HFFc6 (cell line): ENCODE measurements around the gene B4GALT3. TPM values are rescaled to one million over a fixed set of nuclear protein-coding genes. Genes with fewer than 3 reads are reported as not detected.
A peak's percentile ranks its signal among the peaks of the same experiment; 100 is the strongest.

ENCODE experiments used
- DNase-seq: peaks from one replicate; pipeline ENCODE4 v3.0.0-alpha.2; 2018
- H3K27ac Mint-ChIP-seq: 2 replicates; pipeline ENCODE4 v1.8.0; 2020; ENCODE audit warnings: mild to moderate bottlenecking, mixed read lengths
- H3K27me3 Mint-ChIP-seq: 2 replicates; pipeline ENCODE4 v1.8.0; 2021; ENCODE audit warnings: mild to moderate bottlenecking, moderate library complexity, mixed read lengths; ENCODE audit not compliant: insufficient read depth
- H3K36me3 Mint-ChIP-seq: 2 replicates; pipeline ENCODE4 v1.8.0; 2021; ENCODE audit warnings: low read depth, mixed read lengths
- H3K4me1 Mint-ChIP-seq: 2 replicates; pipeline ENCODE4 v1.8.0; 2020; ENCODE audit warnings: low read depth, mixed read lengths
- H3K4me3 Mint-ChIP-seq: 2 replicates; pipeline ENCODE4 v1.8.0; 2020; ENCODE audit warnings: mild to moderate bottlenecking, moderate library complexity, mixed read lengths
- H3K9me3 Mint-ChIP-seq: 2 replicates; pipeline ENCODE4 v1.8.0; 2020; ENCODE audit warnings: mild to moderate bottlenecking, mixed read lengths
- total RNA-seq, 6 experiments: library from RNA; stranded (reverse); fragmentation: NEBNext Ultra II Directional; extraction: Animal tissue kit (Norgen Biotek cat#: 25700); gene quantifications; 2 replicates in 1 of 6; 3 replicates in 5 of 6; pipeline ENCODE4 v1.2.3, GENCODE V29; 2021
- TF ChIP-seq, protein P1 (sequence below): fragments of 200-600 bp; sonication (generic); IDR thresholded peaks from 2 replicates; pipeline ENCODE4 v1.5.0; 2021; ENCODE audit warnings: antibody characterized with exemption, mild to moderate bottlenecking

The B4GALT3 gene
- total RNA-seq, 6 experiments from 2014 or later: 31.0 to 38.2 (median 35.4) TPM

DNA sequence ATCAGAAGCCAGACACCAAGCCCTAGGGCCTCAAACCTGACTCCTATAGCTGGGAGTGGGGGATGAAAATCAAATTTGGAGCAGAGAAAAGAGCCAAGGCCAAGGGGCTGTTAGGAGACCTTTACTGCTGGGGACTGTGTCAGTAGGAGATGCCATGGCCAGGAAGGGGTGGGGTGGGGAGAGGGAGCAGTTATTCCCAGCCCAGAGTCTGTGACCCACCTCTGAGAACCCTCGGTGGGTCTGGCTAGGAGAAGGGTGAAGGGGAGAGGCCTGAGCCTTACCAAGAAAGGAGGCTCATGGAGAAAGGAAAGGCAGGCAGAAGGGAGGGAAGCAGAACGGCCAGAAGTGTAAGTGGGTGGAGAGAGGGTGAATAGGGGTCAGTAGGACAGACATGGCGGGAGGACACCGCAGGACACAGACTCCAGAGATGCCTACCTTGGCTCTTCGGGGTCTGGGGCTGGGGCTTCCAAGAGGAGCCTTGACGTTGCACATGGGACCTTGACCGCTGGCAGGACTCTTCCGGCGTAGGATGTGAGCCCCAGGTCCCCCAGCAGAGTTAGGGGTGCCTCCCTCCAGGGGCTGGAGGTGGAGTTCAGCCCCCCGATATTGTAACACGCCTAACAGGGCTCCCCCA, 20.4 kb upstream of the B4GALT3 start:
- Mint-ChIP-seq H3K9me3 (no peaks in the 10 kb centered on the region), H3K27ac (peak overlapping the region; percentile 86), H3K36me3 (peaks cover under 1% of the 10 kb centered on the region; the same call in 1 of the 2 replicates), H3K4me3 (peak overlapping the region; percentile 81), H3K27me3 (peaks cover 5% of the 10 kb centered on the region), H3K4me1 (peaks cover 58% of the 10 kb centered on the region)
- TF ChIP-seq, protein P1, sequence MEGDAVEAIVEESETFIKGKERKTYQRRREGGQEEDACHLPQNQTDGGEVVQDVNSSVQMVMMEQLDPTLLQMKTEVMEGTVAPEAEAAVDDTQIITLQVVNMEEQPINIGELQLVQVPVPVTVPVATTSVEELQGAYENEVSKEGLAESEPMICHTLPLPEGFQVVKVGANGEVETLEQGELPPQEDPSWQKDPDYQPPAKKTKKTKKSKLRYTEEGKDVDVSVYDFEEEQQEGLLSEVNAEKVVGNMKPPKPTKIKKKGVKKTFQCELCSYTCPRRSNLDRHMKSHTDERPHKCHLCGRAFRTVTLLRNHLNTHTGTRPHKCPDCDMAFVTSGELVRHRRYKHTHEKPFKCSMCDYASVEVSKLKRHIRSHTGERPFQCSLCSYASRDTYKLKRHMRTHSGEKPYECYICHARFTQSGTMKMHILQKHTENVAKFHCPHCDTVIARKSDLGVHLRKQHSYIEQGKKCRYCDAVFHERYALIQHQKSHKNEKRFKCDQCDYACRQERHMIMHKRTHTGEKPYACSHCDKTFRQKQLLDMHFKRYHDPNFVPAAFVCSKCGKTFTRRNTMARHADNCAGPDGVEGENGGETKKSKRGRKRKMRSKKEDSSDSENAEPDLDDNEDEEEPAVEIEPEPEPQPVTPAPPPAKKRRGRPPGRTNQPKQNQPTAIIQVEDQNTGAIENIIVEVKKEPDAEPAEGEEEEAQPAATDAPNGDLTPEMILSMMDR: no peak
- DNase-seq: no peak

DNA sequence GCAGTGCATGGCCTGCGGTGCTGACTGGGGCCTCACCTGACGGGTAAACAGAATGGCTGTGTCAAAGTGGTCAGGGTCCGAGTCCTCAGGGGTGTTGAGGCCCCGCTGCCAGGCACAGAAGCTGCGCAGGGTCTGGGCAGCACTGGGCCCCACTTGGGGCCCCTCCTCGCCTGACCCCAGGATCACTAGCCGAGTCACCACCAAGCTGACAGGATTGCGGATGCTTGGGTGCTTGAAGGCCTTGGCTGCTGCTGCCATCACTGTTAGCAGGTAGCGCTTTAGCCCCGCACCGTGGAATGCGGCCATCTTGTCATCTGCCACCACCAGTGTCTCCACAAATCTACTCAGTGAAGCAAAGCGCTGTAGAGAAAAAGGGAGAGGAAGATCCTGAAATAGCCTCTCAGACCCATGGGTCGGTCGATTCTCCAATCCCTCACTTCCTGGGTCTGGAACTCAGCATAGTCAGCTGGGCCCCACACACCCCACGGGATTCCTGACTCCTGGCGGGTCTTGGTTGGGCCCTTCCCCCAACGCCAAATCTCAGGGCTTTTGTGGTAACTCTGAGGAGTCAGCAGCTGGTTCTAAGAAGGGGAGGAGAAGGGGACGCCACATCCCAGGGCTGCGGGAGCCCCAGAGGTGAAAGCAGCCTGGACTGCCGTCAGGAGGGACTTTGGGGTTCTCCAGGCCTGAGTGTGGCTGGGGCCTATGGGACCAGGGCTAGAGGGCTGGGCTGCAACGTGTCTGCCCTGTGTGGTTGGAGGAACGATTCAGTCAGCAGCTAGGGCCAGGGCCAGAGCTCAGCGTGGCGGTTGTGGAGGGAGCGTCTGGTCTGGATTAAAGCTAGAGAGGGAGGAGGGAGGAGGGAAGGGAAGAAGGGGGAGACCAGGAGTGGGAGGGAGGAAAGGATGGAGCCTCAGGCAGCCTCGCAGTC, 19.5 kb upstream of the B4GALT3 start:
- H3K27me3 Mint-ChIP-seq: peaks cover 5% of the 10 kb centered on the region
- TF ChIP-seq, protein P1: no peak
- H3K4me3 Mint-ChIP-seq: peak overlapping the region; percentile 81
- H3K4me1 Mint-ChIP-seq: peaks cover 59% of the 10 kb centered on the region
- peak; percentile 68 for DNase-seq
- no peaks in the 10 kb centered on the region for H3K36me3 Mint-ChIP-seq
- H3K9me3 Mint-ChIP-seq: no peaks in the 10 kb centered on the region
- H3K27ac Mint-ChIP-seq: peak overlapping the region; percentile 86

DNA sequence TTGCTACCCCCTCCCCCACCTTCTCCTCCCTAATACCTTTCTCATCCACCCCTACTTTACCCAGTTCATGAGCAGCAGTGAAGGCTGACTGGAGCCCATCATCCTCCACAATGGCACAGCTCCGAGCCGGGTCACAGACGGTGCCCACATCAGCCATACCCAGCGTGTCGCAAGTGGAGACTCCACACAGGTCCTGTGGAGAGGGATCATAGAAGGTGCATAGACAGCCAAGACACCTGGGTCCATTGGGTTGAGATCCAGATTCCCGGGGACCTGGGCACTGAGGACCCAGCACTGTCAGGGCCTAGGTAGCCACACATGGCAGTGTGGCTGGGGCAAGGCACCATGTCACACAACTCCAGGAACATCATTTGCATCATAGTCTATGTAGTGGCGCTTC, 18.8 kb upstream of the B4GALT3 start:
- no peaks in the 10 kb centered on the region for H3K9me3 Mint-ChIP-seq
- no peak for DNase-seq
- H3K36me3 Mint-ChIP-seq: no peaks in the 10 kb centered on the region
- no peak overlapping the region; the same call in 1 of the 2 replicates for H3K4me3 Mint-ChIP-seq
- peak overlapping the region; percentile 86 for H3K27ac Mint-ChIP-seq
- peaks cover 53% of the 10 kb centered on the region for H3K4me1 Mint-ChIP-seq
- TF ChIP-seq, protein P1: no peak
- H3K27me3 Mint-ChIP-seq: peaks cover 5% of the 10 kb centered on the region; the same call in 1 of the 2 replicates

DNA sequence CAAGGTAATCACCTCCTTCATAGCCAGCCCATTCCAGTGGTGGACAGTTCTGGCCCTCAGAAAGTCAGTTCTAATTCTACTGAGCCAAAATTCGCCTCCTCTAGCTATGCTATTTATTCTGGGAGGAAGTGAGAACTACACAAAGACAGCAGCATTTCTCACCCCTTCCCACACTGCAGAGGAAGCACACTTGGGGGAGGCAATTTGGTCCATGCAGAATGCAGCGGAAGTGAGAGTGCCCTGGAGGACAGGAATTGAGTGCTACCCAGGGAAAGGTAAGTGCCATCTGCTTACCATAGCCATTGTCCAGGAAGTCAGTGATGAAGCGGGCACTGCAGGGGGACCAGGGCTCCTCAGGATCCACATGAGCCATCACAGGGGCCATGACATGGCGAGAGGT, 17.9 kb upstream of the B4GALT3 start:
- peaks cover 43% of the 10 kb centered on the region for H3K4me1 Mint-ChIP-seq
- no peak for DNase-seq
- H3K4me3 Mint-ChIP-seq: no peak overlapping the region
- TF ChIP-seq, protein P1: no peak
- no peak overlapping the region; the same call in 1 of the 2 replicates for H3K27ac Mint-ChIP-seq
- no peaks in the 10 kb centered on the region for H3K9me3 Mint-ChIP-seq
- peaks cover 3% of the 10 kb centered on the region; the same call in 1 of the 2 replicates for H3K27me3 Mint-ChIP-seq
- H3K36me3 Mint-ChIP-seq: no peaks in the 10 kb centered on the region

- H3K4me3 Mint-ChIP-seq: no peak overlapping the region
- peaks cover 38% of the 10 kb centered on the region for H3K4me1 Mint-ChIP-seq
- TF ChIP-seq, protein P1: 0 out of 2 replicates have a peak, but pooled peaks have one; percentile 13
- no peaks in the 10 kb centered on the region for H3K36me3 Mint-ChIP-seq
- DNase-seq: no peak
- no peaks in the 10 kb centered on the region for H3K9me3 Mint-ChIP-seq
- H3K27me3 Mint-ChIP-seq: peaks cover 2% of the 10 kb centered on the region; the same call in 1 of the 2 replicates
- H3K27ac Mint-ChIP-seq: no peak overlapping the region
These were observed 16.4 kb upstream of the B4GALT3 start for GRCh38 chr1:161193561-161194235.
